ENCODE results near the gene PMEPA1.
A peak's percentile ranks its signal among the peaks of the same experiment; 100 is the strongest.

Gene PMEPA1

DNA sequence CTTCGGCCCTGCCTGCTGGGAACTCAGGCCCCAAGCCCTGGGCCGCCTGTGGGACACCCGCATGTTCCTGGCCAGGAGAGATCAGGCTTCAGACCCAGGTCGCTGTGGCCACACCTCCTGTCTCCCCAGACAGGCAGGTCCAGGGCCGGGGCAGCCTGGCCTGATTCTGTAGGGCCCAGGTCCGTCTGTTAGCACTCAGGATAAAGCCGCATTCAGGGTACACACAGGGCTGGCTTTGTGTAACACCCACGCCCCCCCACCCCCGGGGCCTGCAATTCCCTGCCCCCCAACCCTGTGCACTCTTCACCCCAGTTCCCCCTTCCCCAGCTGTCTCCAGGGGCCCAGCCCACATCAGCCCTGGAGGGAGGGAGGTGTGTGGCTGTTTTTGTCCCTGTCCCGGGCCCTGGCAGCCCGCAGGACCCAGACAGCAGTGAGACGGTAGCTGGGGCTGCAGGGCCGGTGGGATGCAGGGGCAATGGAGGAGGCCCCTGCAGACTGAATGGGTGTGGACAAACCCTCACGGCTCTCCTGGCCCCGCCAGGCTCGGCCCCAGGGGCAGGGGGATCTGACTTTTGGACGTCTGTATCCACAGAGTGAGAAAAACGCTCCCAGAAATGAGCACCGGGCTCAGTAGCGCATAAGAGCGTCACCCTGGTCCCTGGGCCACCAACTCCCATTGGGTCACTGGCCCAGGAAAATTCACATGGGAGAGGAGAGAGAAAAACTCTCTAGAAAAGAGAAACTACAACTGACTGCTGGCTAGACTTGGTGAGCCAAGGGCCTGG is 47.2 kb downstream of the PMEPA1 start:
- no peak for DNase-seq

DNA sequence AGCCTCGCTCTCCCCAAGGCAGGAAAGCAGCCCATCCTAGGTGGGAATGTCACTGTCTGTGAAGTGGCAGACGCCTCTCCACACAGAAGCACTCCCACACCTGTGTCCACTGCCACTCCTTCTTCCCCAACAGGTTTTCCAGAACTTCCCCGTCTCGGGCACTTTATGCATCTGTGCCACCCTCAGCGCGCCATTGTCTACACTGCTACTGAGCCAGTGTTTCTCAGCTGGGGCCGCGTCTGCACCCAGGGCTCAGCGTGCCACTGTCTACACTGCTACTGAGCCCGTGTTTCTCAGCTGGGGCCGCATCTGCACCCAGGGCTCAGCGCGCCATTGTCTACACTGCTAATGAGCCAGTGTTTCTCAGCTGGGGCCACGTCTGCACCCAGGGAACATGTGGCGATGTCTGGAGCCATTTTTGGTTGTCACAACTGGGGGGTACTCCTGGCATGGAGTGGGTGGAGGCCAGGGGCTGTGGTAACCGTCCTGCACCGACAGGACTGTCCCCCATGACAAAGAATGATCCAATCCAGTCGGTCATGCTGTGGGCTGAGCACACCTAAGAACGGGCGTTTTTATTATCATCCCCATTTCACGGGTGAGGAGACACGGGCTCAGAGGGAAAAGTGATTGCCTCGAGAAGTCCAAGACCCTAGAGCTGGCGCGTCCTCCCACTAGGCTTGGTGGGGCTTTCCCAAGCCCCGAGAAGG is 47.9 kb downstream of the PMEPA1 start:
- DNase-seq: no peak

DNA sequence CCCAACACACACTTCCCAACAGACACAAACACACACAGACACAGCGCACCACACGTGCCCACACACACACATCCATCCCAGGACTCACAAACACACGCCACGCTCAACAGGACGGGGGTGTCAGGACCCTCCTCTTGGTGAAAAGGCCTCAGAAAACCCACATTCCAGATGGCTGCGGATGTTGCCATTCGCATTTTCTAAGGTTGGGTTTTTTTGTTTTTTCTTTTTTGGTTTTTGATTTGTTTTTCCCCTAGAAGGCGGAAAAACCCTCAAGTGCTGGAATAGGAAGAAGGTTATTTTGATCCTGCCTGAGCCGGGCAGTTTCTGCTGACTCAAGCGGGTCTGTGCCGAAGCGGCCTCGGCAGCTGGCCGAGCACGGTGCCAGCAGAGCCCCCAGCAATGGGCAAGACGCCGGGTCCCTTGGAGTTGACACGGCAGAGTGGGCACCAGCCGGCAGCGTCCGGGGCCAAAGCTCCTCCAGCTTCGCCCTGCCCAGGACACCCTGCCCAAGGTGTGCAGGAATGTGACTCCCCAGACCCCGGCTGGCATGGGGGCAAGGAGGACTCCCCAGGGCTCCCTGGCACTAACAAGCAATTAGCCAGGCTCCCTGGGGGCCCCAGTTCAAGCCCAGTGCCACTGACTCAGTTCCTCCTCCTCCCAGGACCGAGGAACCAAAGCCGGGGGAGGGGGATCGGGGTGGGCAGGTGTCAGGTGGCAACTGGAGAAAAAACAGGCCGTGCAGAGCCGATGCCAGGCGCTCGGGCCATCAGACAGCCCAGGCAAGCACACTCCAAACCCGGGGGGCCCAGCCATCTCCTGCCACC is 48.7 kb downstream of the PMEPA1 start:
- peak in 7 of 58 donors; percentile 19 to 46 (median 30) for DNase-seq

DNA sequence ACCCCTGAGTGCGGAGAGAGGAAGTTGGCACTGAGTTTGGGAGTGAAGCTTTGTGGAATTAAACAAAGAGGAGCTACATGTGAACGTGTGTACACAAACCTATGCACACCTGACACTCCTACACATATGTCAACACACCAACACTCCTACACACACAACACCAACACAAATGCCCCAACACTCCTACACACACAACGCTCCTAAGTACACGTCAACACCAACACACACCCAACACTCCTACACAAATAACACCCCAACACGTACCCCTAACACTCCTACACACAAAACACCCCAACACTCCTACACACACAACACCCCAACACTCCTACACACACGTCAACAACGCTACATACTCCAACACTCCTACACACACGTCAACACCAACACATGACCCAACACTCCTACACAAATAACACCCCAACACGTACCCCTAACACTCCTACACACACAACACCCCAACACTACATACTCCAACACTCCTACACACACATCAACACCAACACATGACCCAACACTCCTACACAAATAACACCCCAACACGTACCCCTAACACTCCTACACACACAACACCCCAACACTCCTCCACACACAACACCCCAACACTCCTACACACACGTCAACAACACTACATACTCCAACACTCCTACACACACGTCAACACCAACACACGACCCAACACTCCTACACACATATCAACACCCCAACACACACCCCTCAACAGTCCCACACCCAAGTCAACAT is 49.5 kb downstream of the PMEPA1 start:
- no peak for DNase-seq

DNA sequence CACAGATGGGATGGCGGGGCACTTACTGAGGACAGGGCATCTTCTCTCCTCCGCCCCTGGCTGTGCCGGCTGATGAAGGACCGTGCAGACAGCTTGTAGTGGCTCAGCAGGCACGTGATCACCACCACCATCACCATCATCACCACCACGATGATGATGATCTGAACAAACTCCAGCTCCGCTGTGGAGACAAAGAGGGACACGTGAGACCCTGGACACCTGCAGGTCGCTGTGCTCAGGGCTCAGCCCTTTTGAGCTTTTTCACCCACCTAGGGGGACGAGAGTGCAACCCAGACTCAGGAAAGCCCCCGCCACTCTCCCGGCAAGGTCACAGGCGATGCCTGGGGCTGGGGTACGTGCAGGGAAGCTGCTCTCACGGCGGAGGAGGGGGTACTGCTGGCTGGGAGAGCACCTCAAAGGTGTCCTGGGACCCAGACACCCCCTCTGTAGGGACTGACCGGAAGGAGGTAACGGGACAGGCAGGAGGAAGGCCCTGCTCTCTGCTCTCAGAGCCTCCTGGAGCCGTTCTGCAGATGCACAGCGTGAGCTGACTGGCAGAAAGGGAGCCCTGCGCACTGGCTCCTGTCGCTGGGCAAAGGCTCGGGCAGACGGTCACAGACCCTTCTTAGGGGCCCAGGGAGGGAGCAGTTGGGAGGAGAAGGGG is 50.2 kb downstream of the PMEPA1 start:
- DNase-seq: no peak

DNA sequence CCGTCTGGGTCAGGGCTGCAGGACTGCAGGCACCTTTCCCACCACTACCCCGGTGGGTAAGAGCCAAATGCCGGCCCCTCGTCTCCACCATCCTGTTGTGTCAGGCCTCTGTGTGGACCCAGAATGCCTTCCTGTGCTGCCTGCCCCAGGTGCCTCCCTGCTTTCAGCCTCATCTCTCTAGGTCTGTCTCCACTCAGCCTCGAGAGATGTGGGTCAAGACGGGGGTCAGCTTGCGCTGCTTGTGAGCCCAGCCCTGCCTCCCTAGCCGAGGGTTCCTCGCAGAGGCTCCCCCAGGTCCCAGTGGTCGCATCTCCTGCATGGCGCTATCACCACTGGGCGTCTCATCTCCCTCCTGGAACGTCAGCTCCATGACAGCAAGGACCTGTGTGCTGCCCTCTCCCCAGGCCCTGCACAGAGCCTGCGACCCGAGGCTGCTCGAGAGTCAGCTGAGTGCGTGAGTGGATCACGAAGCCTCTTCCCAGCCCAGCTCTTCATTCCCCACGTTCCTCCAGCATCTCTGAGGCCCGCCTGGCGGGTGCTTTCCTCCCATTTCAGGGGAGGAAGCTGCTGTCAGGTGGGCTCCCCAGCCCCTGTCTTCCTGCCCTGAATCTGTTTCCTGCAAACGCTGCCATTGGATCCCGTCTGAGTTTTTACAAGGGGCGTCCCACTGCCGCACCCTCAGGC is 50.8 kb downstream of the PMEPA1 start:
- DNase-seq: no peak

DNA sequence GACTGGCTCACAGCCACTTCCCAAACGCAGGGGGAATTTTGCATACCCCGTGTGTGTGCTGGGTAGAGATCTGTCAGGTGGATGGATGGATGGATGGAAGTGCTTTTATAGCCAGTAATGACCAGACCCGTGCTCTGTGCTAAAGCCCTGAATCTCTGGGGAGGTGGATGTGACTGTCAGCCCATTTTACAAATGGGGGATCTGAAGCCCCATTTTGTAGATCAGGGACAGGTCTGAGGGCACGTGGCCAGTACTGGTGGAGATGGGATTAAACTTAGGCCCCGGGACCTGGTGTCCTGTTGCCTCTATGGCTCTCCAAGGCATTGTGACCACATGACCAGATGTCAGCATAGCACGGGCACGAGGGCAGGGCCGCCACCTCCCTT is 51.4 kb downstream of the PMEPA1 start:
- no peak for DNase-seq

DNA sequence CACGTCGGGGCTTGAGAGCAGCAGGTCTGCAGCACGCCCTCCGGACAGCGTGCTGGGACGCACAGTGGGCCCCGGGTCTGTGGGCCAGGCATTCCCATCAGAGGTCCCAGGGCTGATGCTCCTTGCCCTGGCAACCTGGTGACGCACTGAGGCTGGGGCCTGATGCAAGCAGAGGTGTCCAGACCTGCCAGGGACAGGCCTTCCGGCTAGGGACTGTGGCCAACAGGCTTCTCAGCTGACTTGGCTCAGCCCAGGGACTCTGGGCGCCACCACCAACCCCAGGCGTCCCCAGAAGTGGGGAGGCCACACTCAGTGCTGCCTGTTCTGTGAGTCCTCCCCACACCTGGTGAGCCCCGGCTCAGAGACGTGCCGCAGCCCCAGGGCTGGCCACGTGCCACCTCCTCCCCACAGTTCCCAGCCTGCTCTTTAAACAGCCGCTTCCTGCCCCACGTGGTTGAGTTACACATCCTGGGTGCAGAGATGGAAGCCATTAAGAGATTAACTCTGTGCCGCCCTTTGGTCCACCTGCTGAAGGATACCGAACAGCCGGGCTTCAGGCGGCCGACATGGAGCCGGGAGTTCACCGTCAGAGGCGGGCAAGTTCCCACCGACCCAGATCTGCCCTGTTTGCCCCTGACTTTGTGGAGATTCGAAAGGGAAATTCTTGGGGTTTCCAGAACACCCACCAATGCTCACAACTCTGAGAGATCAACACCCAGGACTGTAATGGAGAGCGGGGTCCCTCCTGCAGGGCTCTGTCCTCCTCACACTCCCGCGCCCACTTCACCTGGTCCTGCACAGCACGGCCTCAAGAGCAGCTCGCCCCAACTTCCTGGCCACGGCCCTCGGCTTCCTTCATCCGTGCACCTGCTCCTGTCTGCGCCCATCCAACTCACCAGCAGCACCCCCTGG is 52.0 kb downstream of the PMEPA1 start:
- peak in 3 of 58 donors; percentile 29 to 45 (median 32) for DNase-seq

DNA sequence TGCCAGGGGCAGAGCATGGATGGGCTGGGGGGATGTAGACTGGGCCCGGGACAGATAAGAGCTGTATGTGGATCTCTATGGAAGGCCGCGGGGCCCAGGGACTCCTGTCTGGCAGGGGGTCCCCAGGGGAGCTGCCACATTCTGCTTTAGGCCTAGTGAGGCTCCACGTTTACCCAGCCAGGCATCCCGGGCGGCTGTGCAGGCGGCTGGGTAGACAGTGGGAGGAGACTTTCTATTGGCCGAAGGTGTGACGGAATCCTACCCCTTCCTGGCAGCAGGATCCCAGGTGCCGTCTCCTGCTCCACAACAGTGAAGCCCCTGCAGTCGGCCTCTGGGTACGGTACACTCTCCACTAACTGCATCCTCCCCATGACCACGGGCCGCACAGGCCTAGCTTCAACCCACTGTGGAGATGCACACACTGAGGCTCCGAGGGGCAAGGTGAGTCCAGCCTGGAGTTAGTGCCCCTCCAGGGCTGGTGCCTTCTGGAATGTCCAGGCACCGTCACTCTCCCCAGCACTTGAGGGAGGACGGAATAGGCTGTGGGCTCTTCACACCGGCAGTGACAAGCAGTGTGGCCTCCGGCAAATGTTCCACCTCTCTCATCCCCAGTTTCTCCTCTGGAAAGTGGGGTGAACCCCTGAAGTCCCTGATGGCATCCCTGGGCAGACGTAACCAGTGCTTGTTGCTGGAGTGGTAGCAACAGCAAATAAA is 52.8 kb downstream of the PMEPA1 start:
- DNase-seq: no peak

DNA sequence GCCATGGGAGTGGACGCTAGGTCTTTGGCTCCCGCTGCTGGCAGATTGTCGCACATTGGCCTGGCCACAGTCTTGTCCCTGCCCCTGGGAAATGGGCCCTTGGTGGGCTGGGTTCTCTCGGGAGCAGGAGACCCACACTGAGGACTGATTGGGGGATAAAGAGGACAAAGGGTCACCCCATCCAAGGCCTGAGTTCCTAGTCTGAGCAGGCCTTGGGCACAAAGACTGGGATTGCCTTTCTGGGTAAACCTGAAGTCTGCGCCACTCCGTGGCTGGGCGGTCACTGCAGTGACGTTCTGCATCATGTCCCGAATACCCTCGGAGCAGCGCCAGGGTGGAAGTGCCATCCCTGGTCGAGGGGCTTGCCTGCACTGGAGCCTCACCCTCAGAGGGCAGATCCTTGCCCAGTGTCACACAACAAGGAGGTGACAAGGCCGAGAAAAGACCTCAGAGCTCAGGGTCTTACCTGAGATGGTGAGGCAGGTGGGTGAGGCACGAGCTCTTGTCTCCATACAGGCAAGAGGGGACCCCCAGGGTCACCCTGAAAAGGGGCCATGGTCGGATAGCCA is 53.5 kb downstream of the PMEPA1 start:
- no peak for DNase-seq

DNA sequence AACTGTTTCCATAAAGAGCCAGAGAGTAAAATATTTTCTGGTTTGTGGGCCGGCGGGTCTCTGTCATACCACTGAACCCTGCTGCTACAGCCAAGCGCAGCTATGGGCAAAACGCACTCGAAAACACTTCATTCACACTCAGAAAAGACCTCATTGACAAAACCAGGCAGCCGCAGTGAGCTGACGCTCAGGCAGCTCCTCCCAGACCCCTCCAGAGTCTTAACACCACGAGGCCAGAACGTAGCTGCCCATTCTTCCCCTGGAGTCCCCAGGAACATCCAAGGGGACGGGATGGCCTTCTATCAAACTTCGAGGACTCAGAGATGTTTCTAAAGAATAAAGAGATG is 54.0 kb downstream of the PMEPA1 start:
- no peak for DNase-seq

DNA sequence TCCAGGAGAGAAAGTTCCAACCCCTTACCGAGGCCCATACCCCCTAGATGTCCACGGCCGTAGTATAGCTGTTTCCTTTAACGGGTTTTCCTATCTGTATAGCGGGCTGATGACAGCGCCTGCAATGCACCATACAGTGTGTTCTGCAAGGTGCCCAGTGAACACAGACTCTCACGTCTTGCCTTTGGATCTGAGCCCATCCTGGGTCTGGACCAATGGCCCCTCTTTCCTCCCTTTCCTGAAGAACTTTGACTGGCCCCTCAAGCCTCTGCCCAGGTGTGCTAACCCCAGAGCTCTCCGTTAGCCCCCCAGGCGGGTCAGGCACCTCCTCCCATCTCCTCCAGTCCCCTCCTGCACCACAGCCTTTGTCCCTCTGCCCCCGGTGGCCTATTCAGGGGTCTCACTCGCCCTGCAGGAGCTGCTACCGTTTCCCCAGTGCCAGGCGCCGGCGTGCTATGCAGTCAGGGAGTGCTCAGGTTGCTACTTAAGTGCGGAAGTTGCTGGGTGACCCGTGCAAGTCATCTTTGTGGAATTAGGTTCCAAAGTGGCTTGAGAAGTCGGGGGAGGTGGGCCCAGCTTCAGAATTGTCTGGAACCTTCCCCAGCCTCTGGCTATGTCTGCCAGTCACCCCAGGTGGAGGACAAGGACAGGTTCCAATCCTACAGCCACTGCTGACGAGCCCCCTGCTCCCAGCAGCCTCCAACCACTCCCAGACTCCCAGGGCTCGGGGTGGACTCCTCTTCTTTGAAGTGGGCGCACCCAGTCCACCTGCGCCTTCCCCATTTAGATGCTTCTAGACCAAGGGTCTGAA is 54.6 kb downstream of the PMEPA1 start:
- DNase-seq: no peak

DNA sequence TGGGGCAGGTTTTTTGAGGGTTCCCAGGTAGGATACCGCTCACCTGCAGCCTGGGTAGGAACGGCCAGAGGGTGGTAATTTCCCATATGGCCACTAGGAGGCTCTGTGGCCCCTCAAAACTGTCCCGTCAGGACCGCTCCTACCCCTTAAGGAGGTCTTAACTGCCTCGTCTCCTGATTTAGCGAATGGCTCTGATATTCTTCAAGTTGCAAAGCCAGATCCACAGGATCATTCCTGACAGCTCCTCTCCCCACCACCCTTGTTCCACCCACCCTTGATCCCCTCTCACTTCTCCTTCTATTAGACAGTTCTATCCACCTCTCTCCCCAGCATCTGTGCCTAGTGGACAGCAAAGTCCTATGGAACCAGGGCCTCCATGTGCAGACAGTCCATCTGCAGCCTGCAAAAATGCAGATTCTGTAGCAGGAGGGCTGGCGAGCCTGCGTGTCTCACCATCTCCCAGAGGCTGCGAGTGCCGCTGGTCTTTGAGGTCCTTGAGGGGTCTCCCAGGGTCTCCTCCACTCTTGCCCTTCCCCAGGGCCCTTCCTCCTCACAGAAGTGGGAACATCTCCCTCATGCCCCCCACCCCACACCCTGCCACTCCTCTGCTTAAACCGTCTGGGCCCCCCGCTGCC is 55.3 kb downstream of the PMEPA1 start:
- peak in 26 of 58 donors; percentile 16 to 58 (median 30) for DNase-seq

DNA sequence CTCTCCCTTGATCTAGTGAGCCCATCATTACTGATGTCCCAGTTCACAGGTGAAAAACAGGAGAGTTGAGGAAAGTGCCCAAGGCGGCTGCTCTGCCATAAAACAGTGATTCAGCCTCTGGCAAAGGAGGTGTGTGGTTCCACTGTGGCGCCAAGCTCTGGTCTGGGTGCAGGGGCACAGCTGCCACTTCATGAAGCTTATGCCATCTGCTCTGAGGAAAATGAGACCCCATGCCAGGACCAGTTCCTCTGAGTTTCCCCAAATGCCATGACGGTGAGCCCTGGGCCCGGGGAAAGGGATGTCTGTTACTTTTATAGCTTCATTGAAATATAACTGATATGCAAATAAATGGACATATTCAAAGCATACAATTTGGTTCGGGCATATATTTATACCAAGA is 55.9 kb downstream of the PMEPA1 start:
- DNase-seq: no peak

DNA sequence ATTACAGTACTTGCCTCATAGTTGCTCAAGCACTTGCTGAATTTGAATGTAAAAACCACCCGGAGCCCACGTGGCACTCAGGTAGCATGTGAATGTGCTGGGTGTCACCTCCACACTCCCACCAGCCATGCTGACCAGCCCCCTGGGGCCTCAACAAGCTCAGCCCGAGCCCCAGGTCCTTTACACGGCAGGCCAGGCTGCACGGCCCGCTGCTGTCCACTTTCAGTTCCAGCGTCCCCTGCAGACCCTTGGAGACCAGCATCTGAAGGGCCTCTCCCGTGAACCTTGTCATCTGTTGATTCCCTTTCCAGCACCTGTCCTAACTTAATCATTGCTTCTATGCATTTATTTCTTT is 56.3 kb downstream of the PMEPA1 start:
- no peak for DNase-seq

DNA sequence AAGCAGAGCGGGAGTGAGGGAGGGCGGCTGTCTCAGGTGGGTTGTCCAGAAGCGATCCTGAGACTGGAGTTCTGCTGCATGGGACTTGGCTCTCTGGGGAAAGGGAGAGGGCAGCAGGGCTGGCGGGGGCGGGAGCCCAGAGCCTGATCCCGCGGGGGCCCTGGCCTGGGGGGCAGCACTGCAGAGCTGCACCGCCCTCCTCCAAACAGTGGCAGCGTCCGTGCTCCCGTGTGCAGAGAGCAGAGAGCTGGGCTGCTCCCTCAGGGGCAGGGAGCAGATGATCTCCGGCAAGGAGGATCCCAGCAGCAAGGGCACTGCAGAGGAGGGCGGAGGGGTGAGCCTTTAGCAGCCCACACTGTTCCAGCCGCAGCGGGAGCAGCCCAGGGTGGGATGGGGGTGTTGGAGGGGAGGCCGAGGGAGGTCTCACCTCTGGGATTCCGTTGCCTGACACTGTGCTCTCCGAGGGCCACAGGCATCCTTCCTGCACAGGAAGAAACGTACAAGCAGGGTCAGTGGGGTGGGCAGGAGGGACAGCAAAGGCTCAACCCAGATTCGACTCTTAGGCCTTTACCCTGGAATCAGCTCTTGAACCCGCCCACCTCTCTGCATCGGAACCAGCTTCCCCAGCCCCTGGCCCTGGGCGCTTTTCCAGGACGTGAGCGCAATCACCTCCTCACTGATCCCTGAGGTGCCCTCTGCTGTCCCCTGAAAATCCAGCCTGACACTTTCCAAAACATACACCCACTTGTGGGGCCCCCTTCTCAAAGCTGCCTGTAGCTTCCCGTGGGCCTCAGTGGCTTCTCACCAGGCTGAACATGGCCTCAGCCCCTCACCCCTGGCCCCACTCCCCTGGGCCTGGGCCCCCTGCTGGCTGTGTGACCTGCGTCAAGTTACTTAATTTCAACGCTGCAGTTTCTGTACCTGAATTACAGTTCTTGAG is 56.9 kb downstream of the PMEPA1 start:
- no peak for DNase-seq
